H1 (cell line): Measurements from ENCODE around the gene ATP11A. TPM values are rescaled to one million over a fixed set of nuclear protein-coding genes. Genes with fewer than 3 reads are reported as not detected.

ENCODE experiments used
- BACH1 ChIP-seq: IDR thresholded peaks from 2 replicates; pipeline ENCODE4 v1.6.1; 2012; ENCODE audit warnings: low read length, improper control_type of control experiment
- CREB1 ChIP-seq: IDR thresholded peaks from 2 replicates; pipeline ENCODE4 v1.6.1; 2012; ENCODE audit warnings: inconsistent platforms
- HDAC2 ChIP-seq, 2 experiments: fragments of 300-600 bp in 1 of 2; sonication (generic) in 1 of 2; IDR thresholded peaks; 2 replicates each; pipeline ENCODE4 v1.6.1; 2011 to 2012; ENCODE audit warnings: low read depth in 2 of 2, low read length in 2 of 2, mild to moderate bottlenecking in 2 of 2, moderate library complexity in 2 of 2, borderline replicate concordance in 1 of 2, inconsistent platforms in 1 of 2
- KDM4A ChIP-seq: IDR thresholded peaks from one replicate; pipeline ENCODE4 v1.7.1; 2012; ENCODE audit warnings: low read depth, mild to moderate bottlenecking, moderate library complexity, low read length, inconsistent platforms; ENCODE audit not compliant: severe bottlenecking
- PHF8 ChIP-seq: fragments of 200-600 bp; sonication (generic); conservative IDR thresholded peaks from 2 replicates; pipeline ENCODE4 v1.7.1; 2012; ENCODE audit warnings: low read depth, mild to moderate bottlenecking, inconsistent platforms, low read length, moderate library complexity
- POLR2AphosphoS5 ChIP-seq: IDR thresholded peaks from 2 replicates; pipeline ENCODE4 v1.6.1; 2011; ENCODE audit warnings: low read depth, low read length
- RNF2 ChIP-seq: fragments of 200-900, 300-1000 bp; sonication (generic); IDR thresholded peaks from 2 replicates; pipeline ENCODE4 v1.7.1; 2016; ENCODE audit warnings: borderline replicate concordance, low read depth, mild to moderate bottlenecking, antibody characterized with exemption, low read length; ENCODE audit not compliant: poor library complexity, severe bottlenecking; ENCODE audit errors: missing control alignments
- SIN3A ChIP-seq, 2 experiments: IDR thresholded peaks in 1 of 2; conservative IDR thresholded peaks in 1 of 2; 2 replicates each; pipeline ENCODE4 v1.6.1; 2011 to 2012; ENCODE audit warnings: low read length in 2 of 2, improper control_type of control experiment in 1 of 2, low read depth in 1 of 2, mild to moderate bottlenecking in 1 of 2
- SUZ12 ChIP-seq: fragments of 200-600 bp; sonication (generic); IDR thresholded peaks from 2 replicates; pipeline ENCODE4 v1.6.1; 2012; ENCODE audit warnings: mild to moderate bottlenecking, inconsistent platforms, low read length, moderate library complexity, mixed read lengths
- TBP ChIP-seq: IDR thresholded peaks from 2 replicates; pipeline ENCODE4 v1.6.1; 2011; ENCODE audit warnings: low read depth, low read length, improper control_type of control experiment
- YY1 ChIP-seq: IDR thresholded peaks from 2 replicates; pipeline ENCODE4 v1.6.1; 2011; ENCODE audit warnings: low read depth, mild to moderate bottlenecking, low read length
- polyA plus RNA-seq, 7 experiments: library from polyadenylated mRNA; depleted of rRNA in 3 of 7; stranded (reverse) in 5 of 7; unstranded in 2 of 7; fragments of >200 nt in 5 of 7; fragments of 200-250 nt in 2 of 7; gene quantifications; 1 replicate in 5 of 7; 2 replicates in 1 of 7; 4 replicates in 1 of 7; pipeline versions ENCODE4 v1.2.1 to v1.2.3, GENCODE V29; 2011 to 2013; ENCODE audit warnings: missing spikeins in 2 of 7, mixed read lengths in 2 of 7
- total RNA-seq: library from RNA; stranded (reverse); fragmentation: NEBNext Ultra II Directional; extraction: Animal tissue kit (Norgen Biotek cat#: 25700); gene quantifications from 2 replicates; pipeline ENCODE4 v1.2.1, GENCODE V29; 2021
- TF ChIP-seq, protein P1 (sequence below): IDR thresholded peaks from 2 replicates; pipeline ENCODE4 v1.6.1; 2011; ENCODE audit warnings: low read depth, mild to moderate bottlenecking, low read length; ENCODE audit not compliant: insufficient read depth

Gene ATP11A
- total and polyA plus RNA-seq, 2 of the 8 experiments (the other 6 are each of a cell fraction or from before 2014, with no cell fraction given), result 28.8 to 72.9 TPM

DNA sequence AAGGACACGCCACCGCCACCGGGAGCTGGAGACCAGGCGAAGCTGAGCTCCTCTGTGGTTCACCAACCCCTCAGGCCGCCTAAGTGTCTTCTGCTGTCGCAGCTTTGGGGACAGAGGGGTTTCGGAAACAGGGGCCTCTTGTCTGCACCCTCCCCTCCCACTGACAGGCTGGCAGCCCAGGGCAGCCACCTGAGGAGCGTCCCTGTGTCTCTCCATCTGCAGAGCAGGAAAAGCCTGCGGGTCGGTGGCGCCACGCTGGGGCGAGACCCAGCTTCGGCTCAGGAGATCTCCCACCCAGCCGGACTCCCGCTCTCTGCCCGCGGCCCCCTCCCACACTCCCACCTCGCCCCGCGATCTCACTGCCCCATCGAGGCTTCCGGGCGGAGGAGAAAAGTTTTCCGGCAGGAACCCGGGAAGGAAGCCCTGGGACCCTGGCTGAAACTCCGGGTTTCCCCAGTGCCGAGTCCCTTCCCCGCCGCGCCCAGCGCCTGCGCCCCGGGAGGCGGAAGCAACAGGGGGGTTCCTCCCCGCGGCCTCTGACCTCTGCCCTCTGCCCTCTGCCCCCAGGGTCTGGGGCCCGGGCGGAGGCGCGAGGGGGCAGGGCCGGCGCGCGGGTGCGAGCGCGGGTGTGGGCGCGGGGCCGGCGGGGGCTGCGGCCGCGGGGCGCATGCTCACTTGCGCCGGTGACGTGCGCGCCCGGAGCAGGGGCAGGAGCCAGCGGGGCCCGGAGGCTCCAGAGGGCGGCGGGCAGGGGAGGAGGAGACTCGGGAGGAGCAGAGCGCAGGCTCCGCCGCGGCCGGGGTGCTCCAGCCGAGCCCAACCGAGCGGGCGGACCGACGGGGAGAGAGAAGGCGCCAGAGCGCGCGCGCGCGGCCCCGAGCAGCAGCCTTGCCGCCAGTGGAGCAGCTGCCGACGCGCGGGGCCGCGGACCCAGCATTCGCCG lies at the start of gene ATP11A (continued):
- TF ChIP-seq TBP, result peak; percentile 47; the same call in 1 of the 2 replicates
- TF ChIP-seq SIN3A (conservative IDR thresholded peaks at IDR 0.05 in 1 of 2, IDR thresholded peaks at IDR 0.05 in 1 of 2; ENCODE audit: low read depth in 1 of 2, low read length in 2 of 2), result 0 out of 4 replicates have a peak, but pooled peaks of 1 of the 2 experiments have one; percentile 6
- TF ChIP-seq CREB1, result 0 out of 2 replicates have a peak, but pooled peaks have one; percentile 41
- TF ChIP-seq POLR2AphosphoS5, result no peak; the same call in 1 of the 2 replicates
- TF ChIP-seq KDM4A, result peak; percentile 46
- TF ChIP-seq BACH1, result no peak
- TF ChIP-seq RNF2, result no peak
- TF ChIP-seq, protein P1, sequence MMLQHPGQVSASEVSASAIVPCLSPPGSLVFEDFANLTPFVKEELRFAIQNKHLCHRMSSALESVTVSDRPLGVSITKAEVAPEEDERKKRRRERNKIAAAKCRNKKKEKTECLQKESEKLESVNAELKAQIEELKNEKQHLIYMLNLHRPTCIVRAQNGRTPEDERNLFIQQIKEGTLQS, result no peak
- no peak for TF ChIP-seq SUZ12
- no peak for TF ChIP-seq YY1
- TF ChIP-seq HDAC2 (IDR thresholded peaks at IDR 0.05; ENCODE audit: borderline replicate concordance in 1 of 2, low read depth in 2 of 2, low read length in 2 of 2), result peak in 1 of 2 experiments; percentile 77; a peak in 1 of 4 replicates
- peak; percentile 66 for TF ChIP-seq PHF8
